ENCODE data around the gene AOC3. TPM values are rescaled to one million over a fixed set of nuclear protein-coding genes. Genes with fewer than 3 reads are reported as not detected.

AOC3 gene
- total and polyA plus RNA-seq, 2 donors (not counting 3 experiments of a cell fraction or from before 2014, with no cell fraction given) = 0.11 to 0.27 TPM

DNA sequence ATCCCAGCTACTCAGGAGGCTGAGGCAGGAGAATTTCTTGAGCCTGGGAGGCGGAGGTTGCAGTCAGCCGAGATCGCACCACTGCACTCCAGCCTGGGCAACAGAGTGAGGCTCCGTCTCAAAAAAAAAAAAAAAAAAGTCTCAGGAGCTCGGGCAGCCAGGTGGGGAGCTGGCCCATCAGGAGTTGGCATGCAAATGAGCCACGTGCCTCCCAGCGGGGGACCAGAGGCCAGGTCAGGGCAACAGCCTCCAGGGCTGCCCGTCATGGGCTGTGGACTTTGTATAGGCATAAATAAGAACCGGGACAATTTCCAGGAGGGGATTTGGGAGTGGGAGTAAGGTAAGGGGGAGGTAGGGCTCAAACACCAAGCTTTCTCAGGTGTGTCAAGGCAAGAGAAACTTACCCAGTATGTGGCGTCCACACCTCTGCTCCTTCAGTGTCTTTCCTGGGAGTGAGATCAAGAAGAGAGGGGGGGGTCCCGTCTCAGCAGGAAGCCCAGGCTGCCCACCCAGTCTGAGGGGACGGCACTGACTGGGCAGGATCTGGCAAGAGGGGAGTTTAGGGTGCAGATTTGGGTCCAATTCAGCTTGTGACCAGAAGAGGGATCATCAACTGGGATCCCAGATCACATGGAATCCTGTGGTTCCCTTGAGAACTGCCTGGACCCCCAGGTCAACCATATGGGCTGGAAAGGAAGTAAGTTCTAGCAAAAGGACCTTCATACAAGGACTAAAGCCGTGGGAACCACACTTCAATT is 27.3 kb downstream of the AOC3 start:
- no TSS peak for BruUV-seq (replicated peaks)
- Histone ChIP-seq H3K4me1 (ENCODE audit: control insufficient read depth, extremely low read depth, insufficient read depth, low read length) (no peaks in the 10 kb centered on the region), H3K36me3 (ENCODE audit: control insufficient read depth in 2 of 2, extremely low read depth in 1 of 2, insufficient read depth in 2 of 2, low read length in 2 of 2) (no peaks in the 10 kb centered on the region), H3K9ac (replicated peaks; ENCODE audit: extremely low read depth, insufficient read depth, low read length) (no peak overlapping the region), H3K4me3 (replicated peaks in 1 of 3; ENCODE audit: insufficient read depth in 1 of 3, low read depth in 1 of 3, low read length in 3 of 3) (no peak overlapping the region), H3K27me3 (ENCODE audit: control insufficient read depth in 2 of 2, insufficient read depth in 2 of 2, low read length in 2 of 2) (peaks cover 5 to 7% of the 10 kb centered on the region in 2 experiments), H3K27ac (ENCODE audit: insufficient read depth, low read depth, low read length) (no peak overlapping the region), H3K79me2 (ENCODE audit: control insufficient read depth, insufficient read depth, low read length) (no peaks in the 10 kb centered on the region), H4K20me1 (replicated peaks; ENCODE audit: control insufficient read depth, extremely low read depth, insufficient read depth, low read length) (no peaks in the 10 kb centered on the region), H2AFZ (ENCODE audit: low read depth, low read length) (no peak overlapping the region), H3K9me3 (replicated peaks; ENCODE audit: control insufficient read depth, insufficient read depth, low read length) (no peaks in the 10 kb centered on the region), H3K4me2 (ENCODE audit: insufficient read depth, low read length) (no peak overlapping the region), H3K9me1 (replicated peaks; ENCODE audit: control insufficient read depth, extremely low read depth, insufficient read depth, low read length) (no peaks in the 10 kb centered on the region)
- POLR2A ChIA-PET = no interaction called here
- FAIRE-seq (no peak), DNase-seq (ENCODE audit: low read depth, low spot score) (no peak)
- no peak for TF ChIP-seq POLR2A (IDR thresholded peaks at IDR 0.05; ENCODE audit: low read depth, low read length)
- TF ChIP-seq EZH2 (IDR thresholded peaks at IDR 0.05; ENCODE audit: borderline replicate concordance, low read depth, low read length, severe bottlenecking) = no peak
- no peak for TF ChIP-seq POLR2AphosphoS5 (IDR thresholded peaks at IDR 0.05; ENCODE audit: insufficient read depth, low read depth, low read length)
- TF ChIP-seq, protein P1, sequence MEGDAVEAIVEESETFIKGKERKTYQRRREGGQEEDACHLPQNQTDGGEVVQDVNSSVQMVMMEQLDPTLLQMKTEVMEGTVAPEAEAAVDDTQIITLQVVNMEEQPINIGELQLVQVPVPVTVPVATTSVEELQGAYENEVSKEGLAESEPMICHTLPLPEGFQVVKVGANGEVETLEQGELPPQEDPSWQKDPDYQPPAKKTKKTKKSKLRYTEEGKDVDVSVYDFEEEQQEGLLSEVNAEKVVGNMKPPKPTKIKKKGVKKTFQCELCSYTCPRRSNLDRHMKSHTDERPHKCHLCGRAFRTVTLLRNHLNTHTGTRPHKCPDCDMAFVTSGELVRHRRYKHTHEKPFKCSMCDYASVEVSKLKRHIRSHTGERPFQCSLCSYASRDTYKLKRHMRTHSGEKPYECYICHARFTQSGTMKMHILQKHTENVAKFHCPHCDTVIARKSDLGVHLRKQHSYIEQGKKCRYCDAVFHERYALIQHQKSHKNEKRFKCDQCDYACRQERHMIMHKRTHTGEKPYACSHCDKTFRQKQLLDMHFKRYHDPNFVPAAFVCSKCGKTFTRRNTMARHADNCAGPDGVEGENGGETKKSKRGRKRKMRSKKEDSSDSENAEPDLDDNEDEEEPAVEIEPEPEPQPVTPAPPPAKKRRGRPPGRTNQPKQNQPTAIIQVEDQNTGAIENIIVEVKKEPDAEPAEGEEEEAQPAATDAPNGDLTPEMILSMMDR (IDR thresholded peaks at IDR 0.05; ENCODE audit: extremely low read depth in 1 of 2, insufficient read depth in 1 of 2, low read depth in 1 of 2, low read length in 2 of 2) = no peak
- no peak for TF ChIP-seq FOS (IDR thresholded peaks at IDR 0.05; ENCODE audit: borderline replicate concordance, insufficient read depth, low read length)
- TF ChIP-seq JUN (IDR thresholded peaks at IDR 0.05; ENCODE audit: borderline replicate concordance, insufficient read depth, insufficient read length, low read depth) = no peak
- TF ChIP-seq, protein P2, sequence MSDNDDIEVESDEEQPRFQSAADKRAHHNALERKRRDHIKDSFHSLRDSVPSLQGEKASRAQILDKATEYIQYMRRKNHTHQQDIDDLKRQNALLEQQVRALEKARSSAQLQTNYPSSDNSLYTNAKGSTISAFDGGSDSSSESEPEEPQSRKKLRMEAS (IDR thresholded peaks at IDR 0.05; ENCODE audit: insufficient read depth, insufficient read length) = no peak
- no peak for TF ChIP-seq GATA2 (IDR thresholded peaks at IDR 0.05; ENCODE audit: insufficient read depth, insufficient read length, low read depth, low read length)
- no peak for TF ChIP-seq MYC (IDR thresholded peaks at IDR 0.05; ENCODE audit: low read depth, low read length)
- dilution Hi-C loops (cut with MboI; ENCODE audit: extremely low pct_ligation_motif_present, low sequenced_read_pairs) (no loop called here), intact Hi-C loops (cut with micrococcal nuclease) (no loop called here)
- CTCF ChIA-PET = interaction anchor here (1.4 to 4.0 kb wide), 3 partner anchors 13 to 51 kb away, joined by 3 to 19 read pairs (median 4); no protein-coding TSS in a partner anchor

Measured in endothelial cell of umbilical vein (primary cell).